ENCODE results near the gene KCNMA1.

The KCNMA1 gene

DNA sequence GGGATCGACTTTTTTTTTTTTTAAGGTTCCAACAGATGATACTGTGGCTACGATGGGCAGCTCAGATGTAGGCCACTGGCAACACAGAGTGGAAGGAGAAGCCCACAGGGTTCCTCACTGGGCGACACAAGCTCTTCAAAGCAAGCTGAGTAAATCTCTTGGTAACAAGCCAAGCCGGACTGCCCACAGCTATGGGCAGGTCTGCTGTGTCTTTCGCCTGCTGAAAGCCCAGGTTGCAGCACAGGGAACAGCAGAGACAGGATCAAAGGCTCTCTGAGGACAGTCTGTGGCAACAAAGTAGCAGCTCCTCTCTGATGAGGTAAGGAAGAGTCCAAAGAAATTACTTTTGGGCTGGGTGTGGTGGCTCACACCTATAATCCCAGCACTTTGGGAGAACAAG is 83.6 kb downstream of the KCNMA1 start:
- no peak for DNase-seq

DNA sequence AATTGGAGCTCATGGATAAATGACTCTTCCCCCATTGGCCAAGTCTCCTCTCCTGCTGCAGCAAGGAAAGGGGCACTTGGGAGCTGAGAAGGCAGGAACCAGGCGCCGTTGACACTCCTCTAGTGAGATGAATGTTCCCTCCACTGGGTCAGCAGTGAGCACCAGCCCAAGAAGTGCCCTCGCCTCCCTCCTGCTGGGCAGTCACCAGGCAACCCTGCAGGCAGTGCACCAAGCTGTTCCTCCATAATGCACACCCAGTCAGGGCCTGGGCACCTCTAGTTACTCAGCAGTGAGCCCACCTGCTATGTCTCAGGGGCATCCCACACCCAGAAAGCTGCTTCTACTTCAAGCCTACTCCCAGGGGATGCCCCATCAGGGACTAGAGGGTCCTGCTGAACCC is 84.3 kb downstream of the KCNMA1 start:
- no peak for DNase-seq

DNA sequence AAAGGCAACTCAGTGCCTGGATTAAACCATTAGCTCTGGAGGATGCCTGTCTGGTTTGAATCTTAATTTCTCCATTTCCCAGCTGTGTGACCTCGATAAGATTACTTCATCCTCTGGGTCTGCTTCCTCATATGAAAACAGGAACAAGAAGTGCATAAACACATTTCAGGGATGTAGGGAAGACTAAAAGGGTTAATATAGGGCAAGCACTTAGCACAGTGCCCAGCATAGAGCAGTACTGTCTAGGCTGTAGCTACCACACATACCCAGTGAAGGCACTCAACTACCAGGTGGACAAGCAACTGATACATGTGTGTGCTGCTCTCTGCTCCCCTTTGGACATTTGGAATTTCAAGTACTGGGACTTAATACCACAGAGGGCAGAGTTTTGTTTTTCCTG is 85.4 kb downstream of the KCNMA1 start:
- DNase-seq: peak; percentile 46 to 65

DNA sequence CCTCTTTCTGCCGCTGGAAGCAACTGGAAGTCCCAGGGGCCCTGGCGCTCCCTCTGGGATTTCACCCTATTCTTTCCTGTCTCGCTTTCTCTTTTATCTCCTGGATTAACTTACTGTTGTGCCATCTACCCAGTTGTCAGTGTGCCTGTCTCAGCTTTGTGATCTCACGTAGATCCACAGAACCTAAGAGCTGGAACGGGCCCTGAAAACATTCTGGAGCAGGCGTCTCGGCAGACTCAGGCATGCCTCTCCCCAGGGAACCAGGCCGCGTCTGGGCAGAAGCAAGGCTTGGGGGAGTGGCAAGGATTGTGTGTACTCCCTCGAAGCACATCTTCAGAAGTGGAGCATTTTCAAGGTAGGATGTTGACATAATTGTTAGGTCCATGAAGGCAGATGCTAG is 87.2 kb downstream of the KCNMA1 start:
- DNase-seq: no peak

GRCh38 chr10:77548671-77549070 is 88.9 kb downstream of the KCNMA1 start:
- no peak for DNase-seq

- DNase-seq: no peak
Observed at GRCh38 chr10:77548157-77548556, 89.5 kb downstream of the KCNMA1 start.

- no peak for DNase-seq
Observed at GRCh38 chr10:77547307-77548050, 90.1 kb downstream of the KCNMA1 start.

- no peak for DNase-seq
Observed at GRCh38 chr10:77546042-77546441, 91.6 kb downstream of the KCNMA1 start.

- DNase-seq: no peak
Observed at GRCh38 chr10:77545585-77545984, 92.0 kb downstream of the KCNMA1 start.

DNA sequence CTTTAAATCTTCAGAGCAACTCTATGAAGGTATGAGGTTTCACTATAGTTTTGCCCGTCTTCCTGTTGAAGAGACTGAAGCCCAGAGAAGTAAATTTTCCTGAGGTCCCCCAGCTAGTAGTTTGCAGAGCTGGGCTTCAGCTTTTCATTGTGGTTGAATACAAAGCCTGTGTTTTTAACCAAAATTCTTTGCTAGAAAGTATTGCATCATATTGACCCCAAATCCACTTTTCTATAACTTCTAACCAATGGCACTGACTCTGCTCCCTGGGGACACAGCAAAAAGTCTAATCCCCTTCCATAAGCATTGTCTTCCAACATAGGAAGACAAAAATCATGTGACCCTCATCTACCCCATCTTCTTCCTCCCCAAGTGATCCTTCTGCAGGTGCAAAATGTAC is 93.0 kb downstream of the KCNMA1 start:
- DNase-seq: no peak

GRCh38 chr10:77542710-77543259 is 94.8 kb downstream of the KCNMA1 start:
- DNase-seq: no peak

DNA sequence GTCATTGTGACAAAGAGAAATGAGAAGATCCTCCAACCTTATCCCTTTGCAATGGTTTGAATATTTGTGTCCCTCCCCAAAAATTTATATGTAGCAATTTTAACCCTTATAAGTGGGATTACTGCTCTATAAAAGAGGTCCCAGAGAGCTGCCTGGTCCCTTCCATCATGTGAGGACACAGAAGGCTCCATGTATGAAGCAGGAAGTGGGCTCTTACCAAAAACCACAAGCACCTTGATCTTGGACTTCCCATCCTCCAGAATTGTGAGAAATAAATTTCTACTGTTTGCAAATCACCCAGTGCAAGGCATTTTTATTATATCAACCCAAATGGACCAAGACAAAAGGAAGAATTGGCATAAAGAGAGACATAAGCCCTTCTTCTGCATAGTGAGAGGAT is 95.7 kb downstream of the KCNMA1 start:
- no peak for DNase-seq

DNA sequence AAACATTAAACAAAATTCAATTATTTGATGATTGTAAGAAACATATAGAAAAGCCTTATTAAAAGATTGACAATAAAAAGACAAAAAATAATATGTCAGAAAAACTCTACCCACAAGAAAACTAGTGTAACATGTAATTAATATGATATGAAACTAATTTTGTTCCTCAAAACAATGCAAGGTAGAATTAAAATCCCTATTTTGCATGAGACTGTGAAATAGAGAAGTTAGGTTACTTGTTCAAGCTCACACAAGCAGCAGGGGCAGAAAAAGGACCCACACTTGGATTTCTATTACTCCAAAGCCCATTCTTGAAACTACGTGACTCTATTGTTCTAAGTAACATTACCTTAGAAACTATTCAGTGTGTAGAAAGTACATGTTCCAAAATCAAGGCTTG is 96.4 kb downstream of the KCNMA1 start:
- DNase-seq: no peak

DNA sequence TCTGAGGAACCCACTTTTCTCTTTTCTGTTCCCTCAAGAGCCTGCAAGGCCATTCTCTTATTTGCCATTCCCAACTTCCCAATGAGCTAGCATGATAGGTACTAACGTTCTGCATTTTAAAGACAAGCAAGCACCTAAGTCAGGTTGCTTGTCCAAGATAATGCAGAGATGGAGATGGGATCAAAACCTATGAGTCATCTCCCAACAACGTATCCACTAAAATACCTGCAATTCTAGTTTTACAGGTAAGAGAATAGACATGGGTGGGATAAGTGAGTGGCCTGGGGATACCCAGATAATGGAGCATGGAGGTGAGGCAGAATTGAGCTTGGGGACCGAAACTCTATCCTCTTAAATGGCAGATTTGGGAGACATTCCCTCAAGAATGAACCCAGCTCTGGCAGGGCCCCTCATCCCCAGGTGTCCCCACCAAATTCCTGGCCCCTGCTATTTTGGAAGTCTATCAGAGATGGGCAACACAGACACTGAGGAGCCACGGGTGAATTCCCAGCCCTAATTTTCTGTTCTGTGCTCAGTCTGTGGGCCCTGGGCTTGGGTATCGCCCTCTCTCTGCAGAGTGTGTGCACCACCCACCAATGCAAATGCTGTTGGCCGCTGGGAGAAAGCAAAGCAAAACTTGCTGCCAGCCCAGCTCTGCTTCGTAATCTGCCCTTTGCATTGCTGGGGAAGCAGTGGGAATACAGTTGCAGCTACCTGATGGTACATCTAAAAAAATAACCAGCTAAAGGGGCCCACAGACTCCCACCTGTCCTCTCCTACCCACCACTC is 98.3 kb downstream of the KCNMA1 start:
- DNase-seq: no peak

DNA sequence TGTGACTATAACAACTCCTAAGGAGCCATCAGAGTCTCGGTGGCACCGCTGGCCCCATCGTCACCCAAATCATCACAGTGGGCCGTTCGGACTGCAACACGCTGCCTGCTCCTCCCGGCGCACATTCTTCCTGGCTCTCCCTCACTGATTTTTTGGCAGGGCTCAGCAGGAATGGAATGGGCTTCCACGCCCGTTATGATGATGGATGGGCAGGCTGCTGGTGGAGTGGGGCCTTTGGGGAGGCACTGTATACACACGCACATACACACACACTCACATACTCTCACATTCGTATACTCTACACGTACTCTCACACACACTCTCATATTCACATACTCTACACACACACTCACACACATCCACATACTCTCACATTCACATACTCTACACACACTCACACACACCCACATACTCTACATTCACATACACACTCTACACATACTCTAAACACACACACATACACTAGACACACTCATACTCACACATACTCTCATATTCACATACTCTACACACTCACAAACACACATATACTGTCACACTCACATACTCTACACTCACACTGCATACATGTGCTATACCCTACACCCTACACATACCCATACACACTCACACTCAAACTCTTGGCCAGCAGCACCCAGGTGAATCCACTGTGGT is 99.8 kb downstream of the KCNMA1 start:
- no peak for DNase-seq

DNA sequence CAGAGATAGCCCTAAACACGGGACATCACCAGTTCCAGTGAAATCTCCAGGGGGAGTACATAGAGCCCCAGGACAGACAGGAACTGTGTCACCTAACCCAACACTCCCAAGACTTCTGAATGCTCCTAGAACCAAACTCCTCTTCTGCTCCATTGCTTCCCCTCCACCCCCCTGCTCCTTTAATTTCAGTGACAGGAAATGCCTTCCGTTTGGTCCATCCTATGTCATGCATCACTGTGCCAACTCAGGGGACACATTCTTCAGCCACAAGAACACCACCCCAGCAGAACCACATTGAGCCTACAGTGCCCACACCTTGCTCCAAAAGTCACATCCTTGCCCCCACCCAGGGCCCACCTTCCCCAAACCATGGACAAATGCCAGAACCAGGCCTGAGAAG is 100.5 kb downstream of the KCNMA1 start:
- DNase-seq: no peak

DNA sequence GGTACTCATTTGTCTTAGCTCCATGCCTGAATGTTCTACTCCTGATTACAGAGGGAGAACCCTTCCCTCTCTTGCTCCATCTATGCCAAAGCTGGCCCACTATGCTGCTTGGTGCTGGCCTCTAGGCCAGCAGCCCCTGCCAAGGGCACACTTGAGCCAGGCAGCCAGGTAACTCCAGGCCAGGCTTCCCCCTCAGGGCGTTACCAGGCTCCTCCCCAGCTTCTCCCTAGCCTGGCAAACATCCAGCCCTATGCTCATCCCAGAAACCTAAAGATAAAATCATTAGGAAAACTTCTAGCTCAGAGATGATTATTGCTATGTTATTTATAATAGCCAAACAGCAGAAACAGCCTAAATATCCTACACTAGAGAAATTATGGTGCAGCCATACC is 103.7 kb downstream of the KCNMA1 start:
- DNase-seq: no peak

DNA sequence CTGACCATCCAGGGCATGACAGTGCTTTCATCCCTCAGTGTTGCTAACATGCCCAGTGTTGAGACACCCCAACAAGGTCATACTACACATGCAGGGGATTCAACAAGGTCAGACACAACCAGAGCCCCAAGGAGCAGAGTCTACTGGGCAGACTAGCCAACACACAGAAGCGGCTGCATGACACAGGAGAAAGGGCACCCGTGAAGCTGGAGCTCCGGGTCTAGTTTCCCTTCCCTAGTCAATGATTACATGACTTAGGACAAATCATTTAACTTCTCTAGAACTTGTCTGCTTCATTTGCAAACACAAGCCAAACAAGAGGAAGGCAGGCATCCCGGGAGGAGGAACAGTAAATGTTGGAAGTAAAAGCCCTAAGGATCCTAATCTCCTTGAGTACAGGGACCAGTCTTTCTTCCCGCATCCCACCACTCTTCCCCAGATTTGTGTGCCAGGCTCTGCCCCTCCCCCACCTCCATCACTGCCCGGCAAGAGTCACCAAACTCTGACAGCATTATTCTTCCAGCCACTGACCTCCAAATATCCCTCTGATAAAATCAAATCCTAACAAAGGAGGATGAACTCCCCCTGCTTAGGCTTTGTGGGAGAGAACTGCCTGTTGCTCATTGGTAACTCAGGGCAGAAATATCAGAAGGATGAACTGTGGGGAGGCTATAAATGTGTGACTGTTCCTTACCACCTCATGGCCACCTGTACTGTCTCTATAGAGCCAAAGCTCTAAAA is 104.3 kb downstream of the KCNMA1 start:
- no peak for DNase-seq

- no peak for DNase-seq
Observed at GRCh38 chr10:77532068-77532467, 105.5 kb downstream of the KCNMA1 start.

DNA sequence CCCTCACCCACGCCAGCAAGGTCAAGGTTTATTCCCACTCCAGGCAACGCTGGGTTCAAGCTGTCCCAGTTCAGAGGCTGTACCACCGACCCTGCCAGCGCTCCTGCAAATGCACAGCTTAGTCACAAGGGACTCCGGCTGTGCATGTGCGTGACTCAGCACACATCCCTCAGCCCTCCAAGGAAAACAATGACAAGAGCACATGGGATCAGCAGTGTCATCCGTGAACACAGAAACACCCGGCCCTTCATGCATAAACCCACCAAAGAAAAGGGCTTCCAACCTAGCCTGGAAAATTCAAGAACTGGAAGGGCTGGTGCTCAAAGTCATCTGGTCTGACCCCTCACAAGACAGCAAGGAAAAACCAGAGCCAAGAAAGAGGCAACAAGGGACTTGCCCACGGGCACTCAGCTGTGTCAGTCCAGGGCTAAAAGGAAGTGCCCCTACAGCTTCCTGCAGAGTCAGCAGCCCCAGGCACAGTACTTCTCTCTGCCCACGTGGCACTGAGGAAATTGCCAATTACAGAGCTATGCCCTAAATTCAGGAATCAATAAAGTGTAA is 106.1 kb downstream of the KCNMA1 start:
- no peak for DNase-seq

DNA sequence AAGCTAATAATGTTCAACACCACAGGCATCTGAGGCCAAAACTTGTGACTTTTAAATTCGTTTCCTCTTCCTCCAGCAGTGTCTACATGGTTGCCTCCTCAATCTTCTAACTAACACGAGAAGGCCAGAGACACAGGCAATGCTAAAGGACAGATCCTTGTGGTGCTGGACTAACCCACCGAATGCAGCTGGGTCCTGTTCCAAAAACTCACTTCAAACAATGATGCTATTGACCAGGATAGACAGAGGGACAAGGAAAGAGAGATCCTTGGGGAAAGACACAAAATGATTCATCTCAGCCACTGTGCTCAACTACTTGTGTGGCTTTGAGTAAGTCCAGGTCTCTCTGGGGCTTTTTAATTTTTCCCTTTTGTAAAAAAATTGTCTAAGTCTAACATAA is 107.6 kb downstream of the KCNMA1 start:
- no peak for DNase-seq

- no peak for DNase-seq
Observed at GRCh38 chr10:77529050-77529576, 108.5 kb downstream of the KCNMA1 start.
